HK-2 (cell line): Measurements from ENCODE around the gene RGS13.

Experiments used
- DNase-seq: peaks from one replicate; pipeline ENCODE4 v3.0.0-alpha.2; 2018; ENCODE audit not compliant: unreplicated experiment

RGS13 gene

DNA sequence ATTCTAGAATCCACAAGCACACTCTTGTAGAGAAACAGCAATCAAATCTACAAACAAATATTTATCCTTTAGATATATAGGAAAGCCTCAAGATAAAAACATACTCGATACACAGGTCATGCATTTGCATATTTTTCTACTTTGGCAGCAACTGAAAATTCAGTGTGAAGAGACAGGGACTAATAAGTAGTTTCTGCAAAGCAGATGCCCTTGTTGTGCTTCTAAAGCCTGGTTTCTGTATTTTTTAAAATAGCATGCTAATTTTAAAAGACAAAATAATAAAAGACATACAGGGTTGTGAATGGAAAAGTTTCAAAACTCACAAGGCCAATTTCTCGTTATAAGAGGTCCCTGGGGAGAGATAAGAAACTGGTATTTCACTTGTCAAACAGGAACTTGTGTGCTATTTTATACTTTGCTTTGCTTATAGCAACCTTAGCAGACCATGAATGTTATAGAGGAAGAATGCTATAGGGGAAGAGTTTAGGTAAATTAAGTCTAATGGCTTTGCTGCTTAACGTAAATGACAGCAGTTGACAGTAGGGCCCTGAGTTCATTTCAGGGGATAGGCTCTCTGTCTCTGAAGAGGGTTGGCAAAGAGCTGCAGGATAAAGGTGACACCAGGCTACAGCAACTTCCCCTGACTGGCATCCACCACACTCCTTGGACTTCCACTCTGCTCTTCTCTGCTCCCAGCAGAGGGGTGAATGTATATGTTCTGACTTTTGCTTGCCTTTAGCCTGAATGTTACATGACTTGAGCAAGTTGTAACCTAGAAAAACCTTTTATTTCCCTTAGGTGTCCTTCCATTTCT lies 9.4 kb upstream of the RGS13 start:
- DNase-seq, result no peak

DNA sequence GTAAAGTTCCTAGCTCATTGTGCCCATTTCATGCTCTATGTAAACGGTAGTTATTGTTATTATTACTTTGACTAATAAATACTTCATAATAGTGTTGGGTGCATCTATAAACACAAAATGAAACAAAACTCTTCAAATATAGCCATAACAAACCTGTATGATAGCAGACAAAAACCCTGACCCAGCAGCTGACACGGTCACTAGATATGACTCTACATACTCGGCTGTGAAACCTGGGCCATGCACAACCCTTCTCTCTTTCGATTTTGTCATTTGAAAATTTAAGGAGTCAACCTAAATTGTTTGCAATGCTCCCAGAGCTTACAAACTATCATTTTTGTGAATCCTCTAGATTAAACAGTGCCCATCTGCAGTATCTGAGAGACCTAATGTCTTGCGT lies 8.0 kb upstream of the RGS13 start:
- no peak for DNase-seq

DNA sequence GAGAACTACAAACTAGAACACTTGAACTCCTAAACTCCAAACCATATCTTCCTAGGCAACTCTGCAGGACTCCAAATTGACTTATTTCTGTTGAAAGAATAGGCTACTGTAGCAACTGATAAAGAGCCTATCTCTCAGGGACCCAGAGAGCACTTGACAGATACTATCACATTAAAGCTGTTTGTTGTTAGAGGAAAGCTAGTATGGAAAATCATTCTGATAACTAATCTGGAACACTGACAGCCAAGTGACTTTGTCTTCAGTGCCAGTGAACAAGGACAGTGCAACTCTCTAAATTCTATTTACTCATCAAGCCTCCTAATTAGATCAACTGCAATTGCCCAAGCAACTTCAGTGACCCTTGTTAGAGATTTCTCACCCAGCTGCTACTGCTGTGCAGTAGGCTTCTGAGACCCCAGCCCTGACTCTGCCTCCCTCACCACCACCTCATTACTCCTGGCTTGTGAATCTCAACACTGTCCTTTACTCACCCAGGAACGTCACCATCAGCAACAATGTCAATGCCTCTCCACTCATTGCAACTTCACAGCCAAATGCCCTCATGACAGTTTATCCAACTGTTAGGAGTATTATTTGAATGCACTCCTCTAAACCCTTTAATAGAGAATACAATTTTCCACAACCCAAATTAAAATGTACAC lies 7.4 kb upstream of the RGS13 start:
- DNase-seq, result no peak

DNA sequence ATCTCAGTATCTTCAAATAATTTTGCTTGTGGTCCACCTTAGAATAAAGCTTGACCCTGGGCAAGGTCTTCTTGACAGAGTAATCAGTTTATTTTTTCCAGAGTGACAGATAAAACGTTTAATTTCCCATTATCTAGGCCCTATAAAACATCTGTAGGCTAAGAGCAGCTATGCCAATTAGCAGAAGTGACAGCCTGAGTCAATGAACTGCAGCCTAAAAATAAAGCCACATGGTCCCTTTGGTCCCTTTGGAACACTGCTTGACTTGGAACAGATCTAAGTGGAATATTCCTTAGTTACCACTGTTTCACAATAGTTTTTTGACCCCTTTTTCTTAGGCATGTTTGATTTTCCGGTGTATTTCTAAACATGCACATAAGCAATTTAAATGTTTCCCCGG lies 6.3 kb upstream of the RGS13 start:
- no peak for DNase-seq

DNA sequence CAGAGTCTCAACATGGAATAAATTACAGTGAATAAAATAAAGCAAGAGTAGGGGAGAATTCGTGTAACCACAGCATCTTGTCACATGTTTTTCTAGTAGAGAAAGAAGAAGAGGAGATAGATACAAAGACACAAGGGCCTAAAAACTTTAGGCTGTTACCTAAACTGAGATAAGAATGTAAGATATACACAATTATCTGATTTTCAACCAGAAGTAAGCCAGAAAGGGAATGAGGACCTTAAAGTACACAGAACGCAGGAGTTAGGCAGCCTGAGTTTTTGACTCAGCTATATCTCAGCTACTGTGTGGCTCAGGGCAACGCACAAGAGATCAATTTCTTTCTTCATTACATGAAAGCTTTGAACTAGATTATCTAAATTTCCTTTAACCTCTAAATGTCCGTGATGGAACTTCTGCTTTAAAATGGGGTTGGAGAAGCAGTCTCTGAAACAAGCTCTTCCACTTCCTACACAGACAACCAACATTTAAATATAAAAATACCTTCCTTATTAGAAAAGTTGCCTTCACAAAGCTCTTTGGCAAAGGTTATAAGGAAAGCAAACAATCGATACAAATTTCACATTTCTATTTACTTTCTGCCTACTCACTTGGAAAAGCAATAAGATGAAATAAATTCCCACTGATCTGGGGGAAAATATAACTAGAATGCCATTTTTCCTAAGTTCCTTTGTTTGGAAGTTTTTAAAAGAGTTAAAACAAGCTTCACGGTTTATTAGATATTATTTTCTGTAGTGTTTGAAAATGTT lies 5.2 kb upstream of the RGS13 start:
- DNase-seq, result no peak

DNA sequence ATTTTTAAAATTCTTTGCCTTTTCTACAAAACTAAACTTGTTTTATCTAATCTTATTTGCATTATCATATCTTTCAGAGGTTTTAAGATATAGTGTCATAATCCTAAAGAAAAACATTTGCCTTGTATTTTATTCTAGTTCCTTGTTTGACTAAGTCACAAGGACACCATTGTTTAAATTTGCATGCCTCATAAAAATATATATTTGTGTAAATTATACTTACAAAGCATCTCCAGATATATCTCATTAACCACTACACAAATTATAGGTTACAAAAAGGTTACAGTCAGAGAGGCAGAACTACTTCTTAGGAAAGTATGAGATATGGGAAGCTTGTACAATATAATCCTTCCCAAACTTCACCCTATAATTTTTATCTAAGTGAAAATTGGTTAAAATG lies 4.2 kb upstream of the RGS13 start:
- DNase-seq, result no peak

DNA sequence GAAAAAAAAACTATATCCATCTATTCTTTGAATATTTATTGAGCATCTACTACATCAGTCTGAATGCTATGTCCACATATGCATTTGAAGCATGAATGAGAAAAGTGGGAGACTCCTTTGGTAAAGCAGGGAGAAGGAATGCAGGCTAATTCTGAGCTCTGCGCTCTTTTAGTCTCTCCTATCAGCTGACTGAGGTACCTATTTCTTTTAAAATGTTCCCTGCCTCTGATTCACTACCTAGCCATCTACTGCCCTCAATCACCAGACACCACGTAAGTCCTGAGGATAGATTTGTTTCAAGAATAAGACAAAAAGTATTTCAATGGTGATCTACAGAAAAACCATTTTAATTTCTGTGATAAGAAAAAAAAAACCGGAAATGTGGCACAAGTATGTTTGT lies 3.8 kb upstream of the RGS13 start:
- DNase-seq, result no peak

DNA sequence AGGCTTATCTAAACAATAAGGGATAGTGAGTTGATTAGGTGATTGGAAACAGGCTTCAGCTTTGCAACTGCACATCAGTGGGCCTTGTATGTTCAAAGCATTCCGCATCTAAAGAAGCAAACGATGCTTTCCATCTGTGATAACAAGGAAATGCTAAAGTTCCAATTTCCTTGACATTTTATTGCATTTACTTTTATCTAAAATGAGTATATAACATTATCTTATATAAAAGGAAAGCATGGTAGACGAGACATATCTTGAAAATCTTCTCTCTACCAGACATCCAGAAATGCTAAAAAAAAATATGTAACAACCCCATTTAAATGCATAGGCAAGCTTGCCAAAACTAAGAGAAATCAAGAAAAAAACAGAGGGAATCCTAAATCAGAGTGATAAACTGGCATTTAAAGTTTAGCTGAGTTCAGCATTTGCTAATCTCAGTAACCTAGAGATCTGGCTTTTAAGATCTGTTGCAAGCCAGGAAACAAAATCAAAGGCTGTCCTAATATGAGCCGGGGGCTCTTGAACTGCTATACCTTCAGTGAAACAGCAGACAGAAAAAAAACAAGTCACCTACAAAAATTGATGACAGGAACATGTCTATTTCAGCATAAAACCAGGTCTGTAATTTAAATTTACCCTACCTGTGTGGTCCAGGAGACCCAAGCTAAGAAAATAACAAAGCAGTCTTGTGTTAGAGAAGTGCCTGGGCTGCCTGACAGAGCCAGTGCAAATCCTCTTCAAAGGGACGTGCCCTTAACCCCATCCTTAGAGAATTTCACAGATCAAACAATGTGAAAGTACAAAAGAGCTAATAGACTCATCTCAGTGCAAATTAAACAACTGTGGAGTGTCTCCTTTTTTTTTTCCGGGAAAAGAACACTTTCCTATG lies 3.1 kb upstream of the RGS13 start:
- no peak for DNase-seq

DNA sequence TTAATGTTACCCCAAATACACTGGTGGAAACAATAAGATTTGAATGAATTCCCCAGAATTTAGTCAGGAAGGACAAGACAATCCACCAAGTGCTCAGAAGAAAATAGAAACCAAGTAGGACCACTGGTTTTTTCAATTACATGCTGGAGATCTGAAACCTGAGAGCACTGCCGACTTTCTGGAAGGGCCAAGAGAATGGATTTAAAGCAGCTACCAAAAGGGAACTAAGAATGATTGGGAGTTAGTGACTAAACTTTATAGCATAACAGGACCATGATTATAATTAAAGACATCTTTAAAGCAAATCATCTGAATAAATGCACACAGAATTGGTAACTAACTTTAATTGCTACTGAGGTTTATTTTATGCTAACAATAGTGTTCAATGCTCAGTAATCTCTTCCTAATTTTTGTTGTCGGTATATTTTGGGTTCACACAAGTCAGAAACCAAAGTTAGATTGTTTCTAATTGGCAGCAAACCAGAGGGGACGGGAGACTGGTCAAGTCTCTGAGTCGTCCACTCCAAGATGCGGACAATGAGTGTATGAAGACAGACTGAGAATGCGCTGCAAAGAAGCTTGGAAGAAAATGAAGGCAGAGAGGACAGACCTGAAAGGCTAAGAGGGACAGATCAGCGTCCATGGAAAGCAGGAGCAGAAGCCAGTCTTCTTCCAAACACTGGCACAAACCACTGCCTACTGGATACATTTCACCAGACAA lies 2.3 kb upstream of the RGS13 start:
- no peak for DNase-seq

DNA sequence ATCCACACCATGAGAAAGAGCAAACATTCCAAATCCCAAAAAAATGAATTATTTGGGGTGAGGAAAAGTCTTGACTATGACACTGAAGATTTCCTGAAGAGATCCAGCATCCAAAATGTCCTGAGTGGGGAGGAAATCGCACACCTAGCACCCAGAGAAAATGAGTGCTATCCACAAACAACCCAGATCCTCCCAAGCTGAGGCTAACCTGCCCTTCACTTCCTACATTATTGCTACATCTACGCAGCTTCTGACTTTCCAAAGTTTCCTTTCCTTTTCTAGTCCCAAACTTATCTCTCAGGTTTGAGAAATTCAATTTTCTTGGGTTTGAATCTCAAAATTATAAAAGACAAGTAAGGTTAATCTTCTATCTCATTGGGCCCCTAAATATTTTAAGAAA lies 906 bp upstream of the RGS13 start:
- DNase-seq, result no peak

DNA sequence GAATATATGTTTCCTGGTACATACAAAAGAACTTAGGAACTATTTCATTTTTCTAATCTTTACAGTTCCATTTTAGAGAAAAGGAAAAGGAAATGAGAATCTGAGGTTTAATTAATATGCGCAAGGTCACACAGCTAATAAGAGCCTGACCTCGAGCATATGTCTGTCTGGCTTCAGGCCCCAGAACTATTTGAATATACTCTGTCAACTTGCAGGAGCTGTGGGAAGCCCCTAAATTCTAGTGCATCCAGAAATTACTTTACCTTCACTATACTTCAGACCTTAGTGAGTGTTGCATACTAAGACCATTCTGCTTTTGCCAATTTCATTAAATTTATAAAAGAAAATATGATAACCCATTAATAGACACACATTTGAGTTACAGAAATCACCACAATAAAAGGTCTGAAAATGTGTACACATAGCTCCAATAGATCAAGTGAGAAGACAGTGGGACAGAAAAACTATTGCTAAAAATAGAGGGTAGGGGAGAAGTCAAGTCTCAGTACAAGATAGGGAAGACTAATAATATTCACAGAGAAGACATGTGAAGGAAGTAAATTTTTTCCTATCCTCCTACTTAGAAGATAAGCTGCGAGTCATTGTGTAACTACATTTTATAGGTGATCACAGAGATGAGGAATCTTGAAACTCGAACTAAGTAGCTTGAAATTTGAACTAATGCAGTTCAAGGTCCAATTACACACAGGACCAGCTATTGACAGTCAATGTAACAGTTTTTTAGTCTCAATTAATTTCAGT lies 3.8 kb downstream of the RGS13 start:
- no peak for DNase-seq

DNA sequence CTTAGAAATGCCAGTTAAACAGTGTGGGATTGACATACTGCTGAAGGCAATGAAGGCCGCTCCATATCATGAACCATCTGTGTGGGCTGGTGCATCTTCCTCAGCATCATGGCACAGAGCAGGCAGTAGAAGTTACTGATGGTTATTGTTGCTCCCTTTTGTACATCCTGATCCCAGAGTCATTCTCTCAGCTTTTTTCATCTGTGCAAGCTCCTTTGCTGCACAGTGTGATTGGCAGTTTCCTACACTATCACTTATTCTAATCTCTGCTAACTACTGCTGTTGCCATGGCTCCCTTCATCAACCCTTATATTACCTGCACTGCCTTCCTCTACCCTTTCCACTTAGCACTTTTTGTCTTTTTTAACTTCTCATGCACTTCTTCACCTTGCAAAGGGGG lies 16.2 kb downstream of the RGS13 start:
- no peak for DNase-seq

DNA sequence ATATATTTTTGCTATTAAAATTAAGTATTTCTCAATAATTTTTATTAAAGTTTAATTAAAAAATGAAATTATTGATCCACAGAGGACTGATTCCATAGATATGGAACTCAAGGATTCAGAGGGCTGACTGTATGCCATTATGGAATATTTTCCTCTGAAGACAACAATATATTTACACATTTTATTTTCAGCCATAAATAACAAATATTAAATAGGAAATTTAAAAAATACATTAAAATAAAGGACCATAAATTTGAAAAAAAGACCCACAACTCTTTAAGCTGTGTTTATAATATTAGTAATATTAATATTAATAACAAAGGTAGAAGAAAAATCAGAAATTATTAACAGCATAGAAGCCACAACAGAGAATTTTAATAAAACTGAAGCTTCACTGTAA lies 18.2 kb downstream of the RGS13 start:
- no peak for DNase-seq

DNA sequence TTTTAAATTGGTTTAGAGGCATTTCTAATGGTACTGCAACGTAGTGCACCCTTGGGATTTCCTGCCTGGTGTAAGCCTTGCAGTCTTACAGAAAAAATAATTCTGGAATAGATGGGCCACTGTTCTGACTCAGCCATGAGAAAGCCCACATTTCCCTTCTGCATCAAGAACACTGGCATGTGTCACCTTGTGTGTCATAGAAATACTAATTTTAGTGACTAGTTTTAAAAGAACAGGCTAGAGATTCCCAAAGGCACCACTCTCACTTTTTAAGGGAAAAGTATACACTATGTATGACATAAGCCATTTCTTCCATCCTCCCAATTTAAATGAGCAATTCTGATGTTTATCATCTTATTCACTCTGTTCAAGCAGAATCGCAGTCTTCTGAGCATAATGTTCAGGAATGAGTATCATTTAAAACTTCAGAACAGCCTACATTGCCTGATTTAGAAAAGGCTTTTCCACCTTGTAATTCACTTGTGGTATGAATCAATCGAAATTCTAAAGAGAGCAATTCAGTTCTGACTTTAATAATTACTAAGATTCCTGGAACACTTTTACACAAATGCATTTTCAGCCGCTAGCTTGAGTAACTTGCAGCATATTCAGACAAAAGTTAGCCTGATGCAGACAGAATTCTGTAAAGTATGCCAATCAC lies 18.8 kb downstream of the RGS13 start:
- DNase-seq, result no peak

DNA sequence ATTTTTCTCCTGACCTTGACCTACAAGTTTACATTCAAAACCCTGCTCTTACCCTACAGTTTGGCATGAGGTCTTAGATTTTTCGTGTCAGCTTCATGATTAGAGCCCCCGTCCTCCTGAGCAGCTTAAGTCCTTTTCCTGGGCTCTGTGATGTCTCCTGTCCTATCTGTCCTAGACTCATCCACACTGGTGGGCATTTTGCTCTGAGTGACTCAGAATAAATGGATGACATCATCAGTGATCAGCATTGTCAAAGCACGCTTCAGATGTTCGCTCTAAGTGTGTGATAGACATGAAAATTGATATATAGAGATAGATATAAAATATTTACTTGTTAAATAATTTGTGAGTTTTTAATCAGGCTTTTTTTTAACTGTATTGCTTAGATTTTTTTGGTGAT lies 21.8 kb downstream of the RGS13 start:
- no peak for DNase-seq

DNA sequence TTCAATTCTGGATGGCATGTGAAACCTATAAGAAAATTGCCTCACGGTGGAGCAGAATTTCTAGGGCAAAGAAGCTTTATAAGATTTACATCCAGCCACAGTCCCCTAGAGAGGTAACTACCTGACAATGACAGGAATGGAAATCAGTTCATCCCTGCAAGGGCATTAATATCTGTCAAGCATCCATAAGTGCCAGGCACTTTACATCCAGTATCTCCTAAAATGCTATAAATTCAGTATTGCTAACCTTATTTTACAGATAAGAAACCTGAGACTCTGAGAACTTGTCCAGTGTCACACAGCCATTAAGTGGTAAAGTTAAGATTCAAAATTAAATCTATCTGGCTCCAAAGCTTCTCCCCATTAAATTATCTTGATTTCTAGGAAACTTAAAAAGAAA lies 22.3 kb downstream of the RGS13 start:
- DNase-seq, result no peak

DNA sequence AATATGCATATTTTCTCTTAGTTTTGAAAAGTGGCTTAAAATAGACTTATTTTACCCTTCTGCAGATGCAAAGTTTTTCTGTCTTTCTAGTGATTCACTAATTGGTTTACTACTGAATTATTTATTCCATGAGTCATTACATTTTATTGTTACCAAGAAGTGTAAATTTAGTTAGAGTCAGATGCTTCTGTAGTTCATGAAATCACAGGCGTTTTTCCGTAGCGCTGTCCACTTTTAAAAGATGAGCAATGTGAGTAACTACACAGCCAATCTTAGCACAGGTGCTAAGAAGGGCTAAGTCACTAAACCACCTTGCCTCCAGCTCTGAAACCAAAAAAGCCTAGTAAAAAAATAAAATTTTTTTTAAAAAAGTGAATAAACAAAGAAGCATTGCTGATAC lies 24.7 kb downstream of the RGS13 start:
- no peak for DNase-seq

DNA sequence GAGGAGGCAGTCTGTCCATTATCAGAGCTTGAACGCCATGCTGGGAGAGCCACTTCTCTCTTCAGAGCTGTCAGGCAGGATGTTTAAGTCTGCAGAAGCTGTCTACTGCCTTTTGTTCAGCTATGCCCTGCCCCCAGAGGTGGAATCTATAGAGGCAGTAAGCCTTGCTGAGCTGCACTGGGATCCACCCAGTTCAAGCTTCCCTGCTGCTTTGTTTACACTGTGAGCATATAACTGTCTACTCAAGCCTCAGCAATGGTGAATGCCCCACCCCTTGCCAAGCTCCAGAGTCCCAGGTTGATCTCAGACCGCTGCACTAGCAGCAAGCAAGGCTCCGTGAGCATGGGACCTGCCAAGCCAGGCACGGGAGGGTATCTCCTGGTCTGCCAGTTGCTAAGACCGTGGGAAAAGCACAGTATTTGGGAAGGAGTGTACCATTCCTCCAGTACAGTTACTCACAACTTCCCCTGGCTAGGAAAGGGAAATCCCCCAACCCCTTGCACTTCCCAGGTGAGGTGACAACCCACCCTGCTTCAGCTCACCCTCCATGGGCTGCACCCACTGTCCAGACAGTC lies 32.5 kb downstream of the RGS13 start:
- no peak for DNase-seq

DNA sequence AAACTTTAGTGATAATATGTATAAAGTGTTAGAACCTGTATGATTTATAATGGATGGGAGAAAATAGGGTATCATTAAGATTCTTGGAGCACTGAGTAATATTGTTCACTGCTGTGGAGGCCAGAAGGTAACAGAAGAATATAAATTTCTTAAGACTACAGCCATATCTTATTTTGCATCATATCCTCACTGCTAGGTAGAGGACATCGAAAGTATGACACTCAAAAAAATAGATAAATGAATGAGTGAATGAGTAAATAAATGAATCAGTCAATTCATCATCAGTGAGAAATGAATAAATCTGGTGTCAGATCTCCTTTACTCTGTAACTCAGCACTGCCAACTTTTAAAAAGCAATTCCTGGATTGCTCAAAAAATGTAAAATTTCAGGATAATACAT lies 33.2 kb downstream of the RGS13 start:
- DNase-seq, result no peak

DNA sequence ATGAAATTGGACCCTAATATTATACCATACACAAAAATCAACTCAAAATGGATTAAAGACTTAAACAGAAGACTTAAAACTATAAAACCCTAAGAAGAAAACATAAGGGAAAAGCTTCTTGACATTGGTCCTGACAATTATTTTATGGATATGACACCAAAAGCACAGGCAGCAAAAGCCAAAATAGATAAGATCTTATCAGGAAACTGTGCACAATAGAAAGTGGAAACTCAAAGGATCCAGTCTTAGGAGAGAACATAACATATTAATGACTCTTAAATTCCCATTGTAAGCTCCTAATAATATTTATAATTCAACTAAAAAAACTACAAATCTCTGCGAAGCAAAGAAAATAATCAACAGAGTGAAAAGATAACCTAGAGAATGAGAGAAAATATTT lies 39.8 kb downstream of the RGS13 start:
- no peak for DNase-seq
